Renal pelvis (tissue), 12 donors: ENCODE measurements around the gene MARCHF4. TPM values are rescaled to one million over a fixed set of nuclear protein-coding genes. Genes with fewer than 3 reads are reported as not detected.
A peak's percentile ranks its signal among the peaks of the same experiment; 100 is the strongest.

Experiments
- DNase-seq: peaks from one replicate; pipeline ENCODE4 v3.0.0-alpha.2; 2013
- long read RNA-seq, 16 experiments: transcript quantifications; one replicate each; lab custom pipeline, GENCODE V29; 2026
- polyA plus RNA-seq, 3 donors: library from polyadenylated mRNA; unstranded; fragments of 120-200 nt; gene quantifications; one replicate each; pipeline ENCODE4 v1.2.1, GENCODE V29; 2013; ENCODE audit not compliant: insufficient read length in 3 of 3

The MARCHF4 gene
- under 1 TPM; 0.05 to 0.20 (median 0.13) TPM for polyA plus RNA-seq
- long read RNA-seq, donor 1: 0 reads
- long read RNA-seq, donor 2: 0 reads
- long read RNA-seq, donor 3: 0 reads
- long read RNA-seq, donor 4: 0 reads
- long read RNA-seq, donor 5: 0 reads
- long read RNA-seq, donor 6: 0 reads
- long read RNA-seq, donor 7: 0 reads
- long read RNA-seq, donor 8: 0 reads
- long read RNA-seq, donor 9, partial matches to known transcripts: 2,184 of 6,377 reads
- long read RNA-seq, donor 9, other reads (novel, unspliced or antisense): 4,193 of 6,377 reads
- long read RNA-seq, donor 10: 0 reads
- long read RNA-seq, donor 11: 0 reads
- long read RNA-seq, donor 12, full-length matches to known transcripts: 1 of 1 reads
- long read RNA-seq, donor 12, partial matches to known transcripts: 0 of 1 reads
- long read RNA-seq, donor 12, other reads (novel, unspliced or antisense): 0 of 1 reads
- long read RNA-seq, donor 13, partial matches to known transcripts: 5,790 of 5,855 reads
- long read RNA-seq, donor 13, other reads (novel, unspliced or antisense): 65 of 5,855 reads
- long read RNA-seq, donor 14: 0 reads
- long read RNA-seq, donor 15: 0 reads
- long read RNA-seq, donor 16: 0 reads

- DNase-seq: peak; percentile 83
Measured at GRCh38 chr2:216371721-216372702, at the start of gene MARCHF4. Gene MARCHF4 (minus strand): TSS chr2:216372483. CDS start chr2:216370260, 2,223 bp downstream.

DNA sequence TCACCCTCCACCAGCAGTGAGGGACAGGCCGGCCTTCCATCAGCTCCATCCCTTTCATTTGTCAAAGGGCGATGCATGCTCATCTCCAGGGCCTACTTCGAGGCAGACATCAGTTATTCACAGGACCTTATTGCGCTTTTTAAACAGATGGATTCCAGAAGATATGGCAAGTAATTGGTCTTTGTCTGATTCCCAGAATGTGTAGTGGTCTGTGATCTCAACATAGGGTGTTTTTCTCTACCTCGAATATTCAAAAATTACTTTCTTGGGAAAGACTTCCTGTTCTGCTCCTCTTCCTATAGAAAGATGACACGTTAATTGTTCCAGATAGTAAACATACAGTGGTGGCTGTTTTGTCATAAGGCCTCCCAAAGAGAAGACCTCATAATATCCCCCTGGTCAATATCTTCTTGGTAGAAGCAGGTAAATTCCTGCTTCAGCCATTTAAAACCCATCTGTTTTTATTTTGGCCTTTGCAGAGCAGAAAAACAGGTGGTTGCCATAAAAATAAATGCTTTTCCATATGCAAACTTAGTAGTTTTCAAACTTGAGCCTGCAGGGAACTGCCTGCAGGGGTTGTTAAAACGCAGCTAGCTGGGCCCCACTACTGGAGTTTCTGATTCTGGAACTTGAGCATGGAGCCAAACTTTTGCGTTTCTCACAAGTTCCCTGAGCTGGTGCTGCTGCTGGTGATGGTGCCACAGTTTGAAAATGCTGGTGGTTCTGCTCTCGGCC, 48.3 kb upstream of the MARCHF4 start:
- no peak for DNase-seq

- DNase-seq: no peak
Measured at GRCh38 chr2:216418981-216419380, 46.7 kb upstream of the MARCHF4 start.

GRCh38 chr2:216416571-216417307, 44.5 kb upstream of the MARCHF4 start:
- no peak for DNase-seq

DNA sequence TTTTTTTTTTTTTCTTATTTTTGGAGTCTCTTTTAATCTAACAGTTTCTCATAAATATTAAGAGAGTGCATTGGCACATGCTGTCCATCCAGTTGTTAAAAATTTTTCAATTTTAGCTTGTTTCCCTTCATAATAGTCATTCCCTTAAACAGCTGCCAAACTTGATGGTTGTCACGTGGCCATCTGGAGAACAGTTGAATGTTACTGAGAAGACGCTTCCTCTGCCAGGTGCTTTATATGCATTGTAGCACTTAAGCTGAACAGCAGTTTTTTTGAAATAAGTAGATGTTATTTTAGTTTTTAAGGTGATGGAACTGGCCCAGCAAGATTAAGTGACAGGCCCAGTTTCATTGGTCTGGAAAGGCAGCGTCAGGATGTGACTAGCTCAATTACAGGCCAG, 43.3 kb upstream of the MARCHF4 start:
- DNase-seq: no peak

GRCh38 chr2:216414772-216415319, 42.6 kb upstream of the MARCHF4 start:
- DNase-seq: no peak

GRCh38 chr2:216413882-216414281, 41.6 kb upstream of the MARCHF4 start:
- no peak for DNase-seq

- DNase-seq: peak; percentile 99
Measured at GRCh38 chr2:216412022-216412999, 40.0 kb upstream of the MARCHF4 start, which contains the start of gene SMARCAL1. Gene SMARCAL1 (plus strand): TSS chr2:216412484. CDS start chr2:216414705, 2,221 bp downstream.

- no peak for DNase-seq
Measured at GRCh38 chr2:216410550-216410949, 38.3 kb upstream of the MARCHF4 start.

GRCh38 chr2:216408426-216409290, 36.4 kb upstream of the MARCHF4 start:
- DNase-seq: no peak

GRCh38 chr2:216406826-216407225, 34.5 kb upstream of the MARCHF4 start:
- no peak for DNase-seq

GRCh38 chr2:216405588-216405987, 33.3 kb upstream of the MARCHF4 start:
- no peak for DNase-seq

DNA sequence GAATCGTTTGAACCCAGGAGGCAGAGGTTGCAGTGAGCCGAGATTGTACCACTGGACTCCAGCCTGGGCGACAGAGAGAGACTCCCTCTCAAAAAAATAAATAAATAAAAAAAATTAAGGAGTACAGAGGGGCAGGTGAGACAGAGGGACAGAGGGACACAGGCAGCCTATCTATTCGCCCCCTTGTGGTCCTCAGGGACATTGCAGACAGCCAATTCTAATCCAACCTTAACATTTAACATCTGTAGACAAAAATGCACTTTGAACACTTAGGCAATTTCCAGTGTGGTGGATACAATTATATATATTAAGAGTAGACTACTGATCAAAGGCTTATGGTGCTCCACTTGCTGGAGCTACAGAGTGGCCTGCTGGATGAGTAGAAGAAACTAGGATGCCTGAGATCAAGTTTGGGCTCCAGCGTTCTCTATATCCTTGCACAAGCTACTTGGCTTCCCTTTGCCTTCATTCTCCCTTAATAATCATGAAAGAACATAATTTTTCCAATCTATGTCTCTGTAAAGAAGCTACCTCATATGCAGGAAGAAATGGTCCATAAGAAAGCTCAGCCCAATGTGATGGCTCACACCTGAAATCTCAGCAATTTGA, 31.8 kb upstream of the MARCHF4 start:
- DNase-seq: no peak

GRCh38 chr2:216402751-216403150, 30.5 kb upstream of the MARCHF4 start:
- no peak for DNase-seq

GRCh38 chr2:216399621-216400020, 27.3 kb upstream of the MARCHF4 start:
- DNase-seq: peak; percentile 14

DNA sequence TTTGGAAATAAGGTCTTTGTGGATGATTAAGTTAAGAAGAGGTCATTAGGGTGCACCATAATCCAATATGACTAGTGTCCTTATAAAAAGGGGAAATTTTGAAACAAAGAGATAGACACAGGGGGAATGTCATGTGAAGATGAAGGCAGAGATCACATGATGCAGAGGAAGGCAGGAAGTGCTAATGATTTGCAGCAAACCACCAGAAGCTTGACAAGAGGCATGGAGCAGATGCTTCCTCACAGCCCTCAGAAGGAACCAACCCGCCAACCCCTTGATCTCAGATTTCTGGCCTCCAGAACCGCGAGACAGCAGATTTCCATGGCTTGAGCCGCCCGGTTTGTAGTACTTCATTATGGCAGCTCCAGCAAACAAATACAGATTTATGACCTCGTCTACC, 22.6 kb upstream of the MARCHF4 start:
- DNase-seq: no peak
